Measurements from ENCODE around the gene HEPN1.
"Not testable (repeated sequence)": the region's sequence is repeated elsewhere in the genome, so short reads cannot be mapped to it uniquely, and the experiment has no call there.

Gene HEPN1

GRCh38 chr11:124944565-124944964 is 25.5 kb downstream of the HEPN1 start:
- no peak for DNase-seq

GRCh38 chr11:124945826-124946225 is 26.8 kb downstream of the HEPN1 start:
- DNase-seq, result no peak

- no peak for DNase-seq
These were observed 27.7 kb downstream of the HEPN1 start for GRCh38 chr11:124946735-124947141.

- peak; percentile 14 for DNase-seq
These were observed 31.7 kb downstream of the HEPN1 start for GRCh38 chr11:124950601-124951330.

GRCh38 chr11:124951341-124951740 is 32.3 kb downstream of the HEPN1 start:
- DNase-seq, result no peak

- peak; percentile 97 for DNase-seq
These were observed 34.9 kb downstream of the HEPN1 start, which contains the start of gene CCDC15 for GRCh38 chr11:124953753-124954589. Gene CCDC15, plus strand, starts transcription at chr11:124954202. Its CDS starts 531 bp downstream, at chr11:124954733.

- DNase-seq, result no peak
These were observed 35.5 kb downstream of the HEPN1 start for GRCh38 chr11:124954590-124954955.

- no peak for DNase-seq
These were observed 36.0 kb downstream of the HEPN1 start for GRCh38 chr11:124955035-124955434.

GRCh38 chr11:124961972-124962609 is 43.0 kb downstream of the HEPN1 start:
- peak; percentile 61 for DNase-seq

GRCh38 chr11:124968197-124968596 is 49.1 kb downstream of the HEPN1 start:
- not testable (repeated sequence) for DNase-seq
